HG02981 (cell line): ENCODE measurements around the gene CFH.
"Not testable (repeated sequence)": the region's sequence is repeated elsewhere in the genome, so short reads cannot be mapped to it uniquely, and the experiment has no call there.

Experiments
- ATAC-seq: cut with Tn5 transposase; IDR thresholded peaks from one replicate; pipeline ENCODE4 v1.9.1; 2021; ENCODE audit warnings: mild to moderate bottlenecking, moderate library complexity; ENCODE audit not compliant: unreplicated experiment

Gene CFH

GRCh38 chr1:196743244-196743643 lies 91.4 kb downstream of the CFH start:
- peak; percentile 94 for ATAC-seq

GRCh38 chr1:196765019-196765740 lies 113.3 kb downstream of the CFH start:
- not testable (repeated sequence) for ATAC-seq

GRCh38 chr1:196769823-196770222 lies 118.0 kb downstream of the CFH start:
- ATAC-seq: not testable (repeated sequence)

- no peak for ATAC-seq
These were observed 121.9 kb downstream of the CFH start for GRCh38 chr1:196773713-196774112.

GRCh38 chr1:196774175-196774574 lies 122.3 kb downstream of the CFH start:
- ATAC-seq: no peak

- peak; percentile 75 for ATAC-seq
These were observed 122.8 kb downstream of the CFH start, which contains the start of gene CFHR3 for GRCh38 chr1:196774603-196775002. Gene CFHR3 (plus strand): TSS chr1:196774840. CDS start chr1:196774887, 47 bp downstream.

- ATAC-seq: no peak
These were observed 125.8 kb downstream of the CFH start for GRCh38 chr1:196777603-196778002.

GRCh38 chr1:196779093-196779492 lies 127.2 kb downstream of the CFH start:
- ATAC-seq: no peak

GRCh38 chr1:196791252-196791651 lies 139.4 kb downstream of the CFH start:
- not testable (repeated sequence) for ATAC-seq

- ATAC-seq: not testable (repeated sequence)
These were observed 142.3 kb downstream of the CFH start for GRCh38 chr1:196794103-196794502.
